Suprapubic skin (tissue), 4 donors: ENCODE data around the gene ROS1.

Experiments
- CTCF ChIP-seq, 2 donors: fragments of 200-600 bp in 1 of 2; fragments of 450-650 bp in 1 of 2; sonication (generic) in 1 of 2; IDR thresholded peaks; one replicate each; pipeline ENCODE4 v1.5.1; 2016 to 2019; ENCODE audit warnings: antibody characterized with exemption in 2 of 2, mild to moderate bottlenecking in 1 of 2, moderate library complexity in 1 of 2
- EP300 ChIP-seq: sonication (generic); formaldehyde crosslinking; IDR thresholded peaks from one replicate; pipeline ENCODE4 v1.6.1; 2017; ENCODE audit warnings: antibody characterized with exemption
- POLR2A ChIP-seq, 2 donors: fragments of 450-650 bp; IDR thresholded peaks; one replicate each; pipeline ENCODE4 v1.6.1; 2017; ENCODE audit warnings: antibody characterized with exemption in 2 of 2, mild to moderate bottlenecking in 2 of 2, moderate library complexity in 2 of 2
- POLR2AphosphoS5 ChIP-seq, 3 donors: sonication (generic); formaldehyde crosslinking; IDR thresholded peaks; one replicate each; pipeline ENCODE4 v1.6.1; 2017; ENCODE audit warnings: antibody characterized with exemption in 3 of 3

DNA sequence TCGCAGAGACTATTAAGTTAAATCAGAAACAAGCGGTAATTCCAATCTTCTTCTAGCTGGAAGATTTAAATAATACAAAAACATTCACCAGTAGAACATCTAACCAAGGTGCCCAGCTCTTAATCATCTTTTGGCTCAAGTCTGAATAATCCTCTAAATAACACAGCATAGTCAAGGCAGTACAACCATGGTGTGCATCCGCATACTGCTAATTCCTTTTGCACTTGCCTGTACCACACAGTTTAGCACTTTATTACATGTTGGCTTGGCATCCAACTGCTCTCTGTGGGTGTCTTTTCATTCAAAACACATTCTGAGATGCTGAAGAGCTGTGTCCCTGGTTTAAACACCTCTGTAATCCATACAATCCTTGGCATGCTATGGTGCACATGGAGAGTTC is 118.1 kb downstream of the ROS1 start:
- no peak for TF ChIP-seq CTCF (IDR thresholded peaks at IDR 0.05)
- no peak for TF ChIP-seq POLR2A (IDR thresholded peaks at IDR 0.05)
- no peak for TF ChIP-seq POLR2AphosphoS5 (IDR thresholded peaks at IDR 0.05)
- no peak for TF ChIP-seq EP300
